ENCODE results near the gene PMM1.
A peak's percentile ranks its signal among the peaks of the same experiment; 100 is the strongest.
"Not testable (repeated sequence)": the region's sequence is repeated elsewhere in the genome, so short reads cannot be mapped to it uniquely, and the experiment has no call there.

PMM1 gene

DNA sequence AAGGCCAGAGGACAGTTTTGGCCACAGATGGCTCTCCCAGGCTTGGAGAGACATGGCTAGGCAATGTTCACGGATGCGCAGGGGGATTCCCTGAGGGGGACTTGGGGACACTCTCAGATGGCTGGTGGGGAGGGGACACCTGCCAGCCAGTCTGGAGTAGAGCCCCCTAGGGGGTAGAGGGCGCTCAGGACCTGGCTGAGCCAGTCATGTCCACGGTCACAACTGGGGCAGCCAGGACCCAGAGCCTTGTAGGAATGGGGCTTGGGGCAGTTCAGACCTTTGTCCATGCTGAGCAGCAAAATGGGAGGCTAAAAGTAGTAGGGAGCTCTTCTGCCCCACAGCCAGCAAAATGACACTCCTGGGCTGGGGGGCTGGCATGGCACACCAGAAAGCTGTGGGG lies 27.2 kb downstream of the PMM1 start:
- DNase-seq = no peak

DNA sequence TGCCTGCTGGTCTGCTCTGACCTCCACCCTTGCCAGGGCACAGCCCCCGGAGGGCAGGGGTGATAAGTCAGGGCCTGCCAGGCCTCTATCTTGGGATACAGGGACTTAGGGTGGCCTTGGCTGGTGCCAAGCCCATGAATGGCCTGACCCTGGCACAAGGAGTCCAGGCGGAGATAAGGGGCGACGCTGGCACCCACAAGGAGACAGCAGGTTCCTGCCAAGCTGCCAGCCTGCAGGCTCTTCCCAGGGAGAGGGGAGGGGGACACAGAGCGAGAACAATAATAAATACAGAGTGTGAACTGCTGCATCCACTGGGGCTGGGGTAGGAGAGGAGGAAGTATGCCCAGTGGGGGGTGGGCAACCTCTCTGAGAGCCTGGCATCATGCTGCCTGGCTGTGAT lies 27.9 kb downstream of the PMM1 start:
- DNase-seq = no peak

DNA sequence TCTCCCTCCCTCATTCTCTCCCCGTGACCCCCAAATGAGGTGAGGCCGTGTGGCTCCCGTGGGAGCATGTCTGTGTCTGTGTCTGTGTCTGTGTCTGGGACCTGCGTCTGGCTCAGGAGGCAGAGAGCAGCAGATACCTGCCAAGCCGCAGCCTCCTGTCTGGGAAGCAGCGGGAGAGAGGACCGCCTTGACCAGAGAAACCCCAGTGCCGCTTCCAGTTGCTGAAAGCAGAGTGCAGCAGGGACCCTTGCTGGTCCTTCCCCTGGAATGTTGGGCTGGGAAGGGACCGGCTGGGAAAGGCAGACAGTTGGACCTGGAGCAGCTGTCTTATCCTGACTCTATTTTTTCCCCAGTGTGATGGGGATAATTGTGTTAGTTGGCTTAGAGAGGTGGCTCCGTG lies 28.3 kb downstream of the PMM1 start:
- DNase-seq = no peak

DNA sequence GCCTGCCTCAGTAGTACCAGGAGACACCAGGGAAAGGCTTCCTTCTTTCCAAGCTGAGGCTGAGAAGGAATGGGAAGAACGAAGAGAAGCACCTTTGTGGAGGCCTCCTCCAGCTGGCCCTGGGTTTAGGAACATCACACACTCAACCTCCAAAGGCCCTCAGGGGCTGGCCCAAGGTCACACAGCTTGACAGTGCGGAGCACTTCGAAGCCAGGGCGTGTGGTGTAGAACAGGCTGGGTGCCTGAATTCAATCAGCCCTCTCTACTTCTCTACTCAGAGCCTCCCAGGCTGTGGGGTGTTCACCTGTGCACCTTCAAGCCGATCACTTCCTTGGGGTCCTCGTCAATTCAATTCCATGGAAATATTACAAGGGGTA lies 29.6 kb downstream of the PMM1 start:
- DNase-seq = no peak

DNA sequence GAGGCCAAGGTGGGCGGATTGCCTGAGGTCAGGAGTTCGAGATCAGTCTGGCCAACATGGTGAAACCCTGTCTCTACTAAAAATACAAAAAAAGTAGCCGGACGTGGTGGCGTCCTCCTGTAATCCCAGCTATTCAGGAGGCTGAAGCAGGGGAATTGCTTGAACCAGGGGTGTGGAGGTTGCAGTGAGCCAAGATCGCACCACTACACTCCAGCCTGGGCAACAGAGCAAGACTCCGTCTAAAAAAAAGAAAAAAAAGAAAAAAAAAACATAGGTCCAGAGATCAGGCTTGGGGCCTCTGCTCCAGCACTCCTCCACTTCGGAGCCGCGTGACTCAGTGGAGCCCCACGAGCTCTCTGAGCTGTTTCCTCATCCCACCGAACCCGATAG lies 31.4 kb downstream of the PMM1 start:
- not testable (repeated sequence) for DNase-seq

DNA sequence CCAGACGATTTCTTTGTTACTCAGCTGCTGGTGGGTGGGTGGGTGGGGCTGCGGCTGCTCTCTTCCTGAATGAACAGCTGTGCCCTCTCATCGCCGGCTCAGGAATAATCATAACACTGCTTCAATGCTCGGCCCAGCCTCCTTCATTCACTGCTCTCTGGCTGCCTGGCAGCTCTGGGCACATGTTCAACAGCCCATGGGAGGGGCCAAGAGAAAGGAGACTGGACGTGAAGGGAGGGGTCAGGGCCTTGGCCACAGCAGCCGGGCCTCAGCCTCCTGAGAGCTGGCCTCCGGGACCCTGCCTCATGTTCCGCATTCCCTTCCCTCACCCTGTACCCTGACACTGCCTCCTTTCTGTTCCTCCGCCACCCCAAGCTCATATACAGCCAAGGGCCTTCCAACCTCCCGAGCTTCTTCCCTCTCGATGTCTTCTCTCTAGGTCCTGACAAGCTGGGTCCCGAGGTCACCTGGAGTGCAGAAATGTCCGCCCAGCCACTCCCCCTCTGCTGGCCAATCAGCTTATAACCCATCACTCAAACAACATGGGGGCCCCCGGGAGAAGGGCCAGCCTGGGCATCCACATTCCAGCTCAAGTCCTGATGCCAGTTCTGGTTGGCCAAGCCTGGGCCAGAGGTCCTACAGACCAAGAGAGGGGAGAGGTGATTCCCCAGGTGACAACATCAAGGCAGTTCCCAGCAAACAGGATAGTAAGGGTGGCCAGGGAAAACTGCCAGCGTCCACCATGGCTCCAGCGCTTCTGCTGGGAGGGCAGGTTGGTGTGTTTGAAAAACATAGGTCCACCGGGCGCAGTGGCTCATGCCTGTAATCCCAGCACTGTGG lies 32.0 kb downstream of the PMM1 start:
- DNase-seq = no peak

DNA sequence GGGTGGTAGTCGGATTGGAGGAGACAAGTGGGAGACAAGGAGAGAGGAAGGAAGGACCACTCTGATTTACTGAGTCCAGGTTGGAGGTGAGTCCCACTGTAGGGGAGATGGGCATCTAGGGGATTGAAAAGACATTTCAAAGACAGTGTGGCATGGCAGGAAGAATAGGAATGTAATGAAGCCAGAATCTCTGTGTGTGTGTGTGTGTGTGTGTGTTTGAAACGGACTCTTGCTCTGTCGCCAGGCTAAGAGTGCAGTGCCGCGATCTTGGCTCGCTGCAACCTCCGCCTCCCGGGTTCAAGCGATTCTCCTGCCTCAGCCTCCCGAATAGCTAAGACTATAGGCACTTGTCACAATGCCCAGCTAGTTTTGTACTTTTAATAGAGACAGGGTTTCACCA lies 33.1 kb downstream of the PMM1 start:
- DNase-seq = no peak

DNA sequence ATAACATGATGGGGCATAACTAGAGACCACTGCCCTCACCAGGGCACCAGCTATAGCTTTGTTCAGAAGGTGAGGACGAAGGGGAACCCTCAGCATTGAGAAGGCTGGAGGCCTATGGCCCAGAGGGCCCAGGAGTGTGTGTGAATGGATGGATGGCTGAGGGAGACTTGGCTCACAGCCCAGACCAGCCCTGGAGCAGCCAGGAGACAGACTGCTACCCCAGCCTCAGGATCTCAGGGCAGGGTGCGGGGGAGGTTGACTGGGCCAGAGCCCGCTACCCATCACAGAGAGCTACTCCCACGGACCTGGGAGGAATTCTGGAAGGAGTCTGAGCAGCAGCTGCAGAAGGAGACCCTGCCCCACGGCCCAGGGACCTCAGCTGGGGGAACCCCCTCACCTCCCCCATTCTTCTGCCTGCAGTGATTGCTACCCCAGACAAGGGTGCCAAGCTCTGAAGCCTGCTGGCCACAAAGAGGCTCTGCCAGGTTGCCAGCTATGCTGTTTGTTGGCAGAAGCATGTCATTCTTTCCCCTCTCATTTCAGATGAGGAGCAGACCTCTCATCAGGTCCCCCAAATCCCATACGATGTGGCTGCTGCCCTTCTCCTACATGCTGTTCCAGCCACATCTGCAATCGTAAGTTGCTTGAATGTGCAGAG lies 34.2 kb downstream of the PMM1 start:
- DNase-seq = no peak

DNA sequence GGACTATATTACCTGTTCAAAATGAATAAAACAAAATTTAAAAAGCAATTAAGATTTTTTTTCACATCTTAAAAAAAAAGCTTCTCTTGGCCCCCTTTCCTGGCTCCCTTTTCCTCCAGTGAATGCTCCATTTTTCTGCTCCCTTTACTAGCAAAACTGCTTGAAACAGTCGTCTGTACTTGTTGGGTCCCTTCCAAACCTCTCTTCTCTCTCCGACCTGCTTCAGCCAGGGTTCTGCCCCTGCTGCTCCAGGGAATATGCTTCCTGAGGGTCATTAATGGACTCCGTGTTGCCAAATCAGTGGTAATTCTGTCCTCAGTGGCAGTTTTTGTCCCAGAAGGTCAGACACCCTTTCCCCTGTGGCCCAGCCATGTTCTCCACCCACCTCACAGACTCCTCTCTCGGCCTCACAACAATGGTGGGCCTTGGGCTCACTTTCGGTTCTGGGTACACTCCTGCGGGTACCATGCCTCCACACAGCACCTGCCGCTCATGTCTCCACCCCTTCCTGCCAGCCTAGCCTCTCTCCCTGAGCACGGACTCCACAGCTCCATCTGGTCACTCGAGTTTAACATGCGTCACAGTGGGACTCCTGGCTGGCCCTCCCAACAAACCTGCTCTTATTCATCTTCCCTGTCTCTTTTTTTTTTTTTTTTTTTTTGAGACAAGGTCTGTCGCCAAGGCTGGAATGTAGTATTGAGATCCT lies 37.6 kb downstream of the PMM1 start:
- DNase-seq = no peak

DNA sequence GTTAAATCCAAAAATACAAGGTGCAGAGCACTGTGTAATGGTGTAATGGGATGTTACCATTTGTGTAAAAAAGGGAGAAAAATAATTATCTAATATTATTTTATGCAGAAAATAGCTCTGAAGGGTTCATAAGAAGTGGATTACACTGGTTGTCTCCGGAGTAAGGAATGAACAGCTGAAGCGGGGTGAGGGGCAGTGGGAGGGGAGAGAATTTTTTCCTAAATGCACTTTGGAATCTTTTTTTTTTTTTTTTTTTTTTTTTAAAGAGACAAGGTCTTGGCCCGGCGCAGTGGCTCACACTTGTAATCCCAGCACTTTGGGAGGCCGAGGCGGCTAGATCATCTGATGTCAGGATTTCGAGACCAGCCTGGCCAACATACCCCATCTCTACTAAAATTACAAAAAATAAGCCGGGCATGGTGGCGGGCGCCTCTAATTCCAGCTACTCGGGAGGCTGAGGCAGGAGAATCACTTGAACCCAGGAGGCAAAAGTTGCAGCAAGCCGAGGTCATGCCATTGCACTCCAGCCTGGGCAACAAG lies 38.6 kb downstream of the PMM1 start:
- no peak for DNase-seq

DNA sequence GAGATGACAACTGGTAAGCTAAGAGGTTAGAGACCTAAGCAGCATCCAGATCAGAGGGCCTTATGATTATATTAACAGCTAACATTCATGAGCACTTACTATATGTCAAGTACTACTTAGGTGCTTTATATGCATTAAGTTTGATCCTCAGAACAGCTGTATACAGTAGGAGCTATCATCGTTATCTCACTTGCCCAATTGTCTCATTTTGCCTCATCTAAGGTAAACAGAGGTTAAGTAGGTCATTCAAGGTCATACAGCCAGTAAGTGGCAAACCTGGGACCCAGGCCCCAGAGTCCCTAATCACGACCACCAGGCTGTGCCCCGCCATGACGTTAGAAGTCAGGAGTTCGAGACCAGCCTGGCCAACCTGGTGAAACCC lies 40.8 kb downstream of the PMM1 start:
- no peak for DNase-seq

DNA sequence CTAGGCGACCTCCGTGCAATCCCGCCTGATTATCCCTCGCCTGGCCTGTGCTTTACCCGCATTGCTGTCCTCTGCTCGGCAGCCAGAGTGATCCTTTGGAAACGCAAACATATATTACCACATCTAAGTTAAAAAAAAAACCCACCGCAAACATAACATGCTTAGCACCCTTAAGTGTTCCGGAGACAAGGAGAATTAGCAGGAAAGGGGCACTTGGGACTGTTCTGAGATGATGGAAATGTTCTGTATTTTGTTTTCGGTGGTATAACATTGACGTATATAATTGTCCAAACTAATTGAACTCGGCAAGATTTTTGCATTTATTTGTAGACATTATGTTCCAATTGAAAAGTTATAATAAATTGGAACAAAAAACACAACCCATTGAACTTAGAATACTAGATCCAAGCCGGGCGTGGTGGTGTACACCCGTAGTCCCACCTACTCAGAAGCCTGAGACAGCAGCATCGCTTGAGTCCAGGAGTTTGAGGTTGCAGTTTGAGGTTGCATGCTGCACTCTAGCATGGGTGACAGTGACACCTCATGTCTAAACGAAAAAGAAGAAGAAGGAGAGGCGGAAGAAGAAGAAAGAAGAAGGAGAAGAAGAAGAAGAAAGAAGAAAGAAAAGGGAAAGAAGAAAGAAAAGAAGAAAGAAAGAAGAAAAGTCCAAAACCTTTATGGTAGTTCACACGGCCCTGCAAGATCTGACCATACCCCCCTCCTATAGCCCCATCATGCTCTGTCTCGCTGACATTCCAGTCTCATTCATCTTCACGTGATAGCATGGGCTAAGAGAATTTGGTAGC lies 44.8 kb downstream of the PMM1 start:
- DNase-seq = no peak

DNA sequence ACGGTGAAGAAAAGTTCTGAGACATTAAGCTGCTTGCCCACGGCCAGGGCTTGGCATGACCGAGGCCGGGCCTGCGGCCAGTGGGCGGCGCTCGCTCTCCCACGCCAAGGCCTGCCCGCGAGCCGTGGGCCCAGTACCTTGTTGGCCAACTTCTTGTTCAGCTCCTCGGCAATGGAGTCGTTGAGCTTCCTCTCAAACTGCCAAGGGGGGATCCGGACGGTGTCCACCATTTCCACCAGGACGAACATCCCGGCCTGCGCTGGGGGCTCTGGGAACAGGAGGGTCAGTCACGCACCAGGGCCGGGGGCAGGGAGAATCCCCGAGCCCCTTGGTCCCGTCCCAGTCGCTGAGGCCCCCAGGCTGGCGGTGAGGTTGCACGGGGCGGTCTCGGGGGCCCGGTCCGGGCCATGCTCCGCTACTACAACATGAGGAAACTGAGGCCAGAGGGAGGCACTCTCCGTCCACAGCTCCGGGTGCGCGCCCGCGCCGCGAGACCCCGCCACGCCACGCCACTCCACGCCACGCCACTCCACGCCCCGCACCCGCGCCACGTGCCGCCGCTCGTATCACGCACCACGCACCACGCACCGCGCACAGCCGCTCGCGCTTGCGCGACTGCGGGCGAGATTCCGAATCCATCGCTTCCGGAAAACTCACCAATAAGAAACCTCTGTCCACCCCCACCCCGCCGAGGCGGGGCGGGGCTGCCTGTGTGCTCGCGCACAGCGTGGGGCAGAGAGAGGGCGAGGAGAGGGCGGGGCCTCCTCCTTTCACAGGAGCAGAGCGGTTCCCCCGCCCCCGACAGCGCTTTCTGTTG lies 45.6 kb downstream of the PMM1 start, which contains the start of gene POLR3H:
TSS of gene POLR3H (minus strand) at position 617 of the 817 bp plus-strand sequence. CDS start at position 248, 369 bp downstream.
- DNase-seq = peak; percentile 94

DNA sequence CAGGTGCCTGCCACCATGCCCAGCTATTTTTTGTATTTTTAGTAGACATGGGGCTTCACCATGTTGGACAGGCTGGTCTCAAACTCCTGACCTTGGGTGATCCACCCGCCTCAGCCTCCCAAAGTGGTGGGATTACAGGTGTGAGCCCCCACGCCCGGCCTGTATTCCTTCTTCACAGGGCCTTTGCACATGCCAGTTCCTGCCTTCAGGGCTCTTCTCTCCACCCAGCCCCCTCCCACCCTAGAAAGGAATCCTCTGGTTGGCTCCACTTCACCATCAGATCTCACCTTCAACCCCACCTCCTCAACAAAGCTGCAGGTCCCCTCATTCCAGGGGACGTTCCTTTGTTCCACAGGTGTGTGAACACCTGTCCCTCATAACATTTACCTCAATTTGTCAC lies 47.4 kb downstream of the PMM1 start:
- DNase-seq = no peak

DNA sequence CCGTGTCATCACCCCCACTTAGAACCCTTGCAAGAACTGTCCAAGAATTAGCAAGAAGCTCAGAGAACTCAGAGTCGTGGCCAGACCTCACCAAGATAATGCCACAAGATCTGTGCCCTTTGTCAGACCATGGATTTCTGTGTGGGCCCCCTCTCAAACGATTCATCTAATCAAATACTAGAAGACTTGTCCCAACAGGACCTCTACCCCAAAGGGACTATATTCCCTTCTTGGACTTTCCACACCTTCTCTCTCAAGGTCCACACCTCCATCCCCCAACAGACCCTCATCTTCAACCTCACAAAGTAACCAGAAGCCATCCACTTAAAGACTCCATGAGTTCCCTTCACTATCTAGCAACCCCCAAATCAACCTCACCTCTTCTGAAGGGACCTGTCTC lies 48.2 kb downstream of the PMM1 start:
- DNase-seq = no peak

DNA sequence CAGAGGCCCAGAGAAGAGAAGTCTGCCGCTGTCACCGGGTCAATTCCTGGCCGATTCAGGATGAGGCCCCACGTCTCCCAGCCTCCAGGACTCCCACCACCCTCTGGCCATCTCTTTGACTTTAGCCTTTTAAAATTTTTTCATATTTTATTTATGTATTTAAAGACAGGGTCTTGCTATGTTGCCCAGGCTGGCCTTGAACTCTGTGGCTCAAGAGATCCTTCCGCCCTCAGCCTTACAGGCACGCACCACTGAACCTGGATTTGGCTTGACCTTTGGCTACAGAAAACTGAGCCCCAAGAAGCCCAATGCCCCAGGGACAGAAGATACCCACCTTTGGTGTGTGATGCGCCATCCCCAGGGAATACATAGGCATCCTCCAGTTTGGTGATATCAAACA lies 49.3 kb downstream of the PMM1 start:
- no peak for DNase-seq

DNA sequence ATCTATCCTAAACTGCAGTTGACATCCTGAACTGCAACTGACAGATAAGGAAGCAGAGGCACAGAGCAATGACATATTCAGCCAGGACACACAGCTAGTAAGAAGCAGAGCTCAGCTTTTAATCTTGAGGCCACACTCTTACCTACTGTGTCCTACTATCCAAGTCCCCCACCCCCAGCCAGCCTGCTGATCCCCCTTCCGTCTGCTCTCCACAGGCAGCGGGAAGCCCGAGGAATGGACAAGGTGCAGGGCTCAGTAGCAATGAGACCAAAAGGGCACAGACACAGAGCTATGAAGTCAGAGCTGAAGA lies 49.7 kb downstream of the PMM1 start:
- DNase-seq = no peak

DNA sequence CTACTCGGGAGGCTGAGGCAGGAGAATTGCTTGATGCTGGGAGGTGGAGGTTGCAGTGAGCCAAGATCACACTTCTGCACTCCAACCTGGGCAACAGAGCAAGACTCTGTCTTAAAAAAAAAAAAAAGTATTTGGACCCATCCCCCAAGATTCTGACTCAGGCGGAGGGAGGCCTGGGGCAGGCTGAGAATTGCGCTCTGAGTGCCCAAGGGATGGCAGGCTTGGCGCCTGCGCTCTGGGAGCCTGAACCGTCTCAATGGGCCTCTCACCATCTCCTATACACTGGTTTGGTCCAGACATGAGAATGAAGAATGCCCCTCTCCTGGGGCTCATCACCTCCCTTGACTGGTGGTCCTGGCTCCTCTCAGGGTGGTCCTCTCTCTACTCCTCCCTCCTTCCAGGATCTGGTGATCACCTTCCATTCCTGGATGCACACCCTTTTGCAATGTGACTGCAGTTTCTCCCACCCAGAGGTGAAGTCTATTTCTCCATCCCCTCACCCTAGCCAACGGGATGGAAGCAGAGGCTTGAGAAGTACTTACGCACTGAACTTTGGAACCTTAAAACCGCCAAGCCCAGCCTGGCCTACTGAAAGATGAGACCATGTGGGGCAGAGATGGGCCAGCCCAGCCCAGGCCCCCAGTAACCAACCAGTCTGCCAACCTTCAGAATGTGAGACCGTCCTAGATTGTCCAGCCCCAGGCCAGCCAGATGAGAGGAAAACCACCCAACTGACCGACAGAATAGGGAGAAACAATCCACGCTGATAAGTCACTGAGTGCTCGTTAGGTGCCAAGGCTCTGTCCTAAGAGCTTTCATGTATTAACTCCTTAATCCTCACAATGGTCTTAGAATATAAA lies 50.3 kb downstream of the PMM1 start:
- DNase-seq = no peak

DNA sequence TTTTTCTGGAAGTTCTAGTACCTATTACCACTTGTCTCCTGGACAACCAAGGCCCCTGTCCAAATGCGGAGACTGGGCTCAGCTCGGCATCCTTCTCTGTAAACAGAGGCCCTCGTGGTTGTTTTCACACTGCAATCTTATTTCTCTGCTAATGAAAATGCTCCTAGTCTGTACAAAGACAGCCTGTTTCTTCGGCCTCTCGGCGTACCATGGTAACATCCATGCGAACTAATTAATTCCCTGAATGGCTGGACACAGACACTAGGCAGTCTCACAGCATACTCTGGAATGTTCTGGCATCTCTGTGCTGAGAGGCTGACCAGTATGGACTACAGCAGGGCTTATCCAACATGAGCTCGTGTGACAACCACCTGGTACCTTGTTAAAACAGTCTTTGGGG lies 51.1 kb downstream of the PMM1 start:
- DNase-seq = no peak

DNA sequence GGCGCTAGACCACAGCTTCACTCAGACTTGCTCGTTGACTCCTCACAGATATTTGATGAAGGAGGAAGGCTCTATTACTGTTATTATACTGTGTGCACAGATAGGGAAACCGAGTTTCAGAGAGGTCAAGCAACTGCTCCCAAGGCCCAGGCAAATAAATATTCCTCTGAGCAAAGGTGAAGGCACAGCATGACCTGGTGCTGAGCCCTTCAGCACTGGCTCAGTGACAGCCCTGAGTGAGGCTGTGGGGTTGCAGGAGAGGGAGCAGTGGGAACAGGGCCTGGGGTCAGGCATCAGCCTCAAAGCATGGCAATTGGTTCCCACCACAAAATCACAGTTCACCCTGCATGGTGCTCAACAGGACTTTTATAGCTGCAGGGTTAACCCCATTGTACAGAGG lies 52.4 kb downstream of the PMM1 start:
- no peak for DNase-seq

DNA sequence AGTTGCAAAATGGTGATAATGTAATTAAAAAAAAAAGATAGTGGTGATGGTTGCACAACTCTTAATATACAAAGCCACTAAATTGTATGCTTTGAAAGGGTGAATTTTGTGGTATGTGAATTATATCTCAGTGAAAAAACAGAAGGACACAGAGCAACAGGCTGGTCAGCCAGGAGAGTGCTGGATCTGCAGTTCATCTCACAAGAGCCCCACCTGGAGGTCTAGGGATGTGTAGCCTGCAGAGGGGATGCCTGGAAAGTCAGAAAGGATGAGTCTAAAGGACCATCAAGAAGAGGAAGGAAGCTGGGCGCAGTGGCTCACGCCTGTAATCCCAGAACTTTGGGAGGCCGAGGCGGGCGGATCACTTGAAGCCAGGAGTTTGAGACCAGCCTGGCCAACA lies 54.4 kb downstream of the PMM1 start:
- no peak for DNase-seq

Measured in NCI-H1105 treated with DMSO at 0.1 percent for 48 hours (cell line).